GM12875 (cell line): ENCODE measurements around the gene RSBN1L.

Source experiments
- H3K4me3 ChIP-seq: one replicate; pipeline ENCODE4 v1.5.1; 2011; ENCODE audit warnings: low read depth, low read length, control low read depth
- TF ChIP-seq, protein P1 (sequence below): IDR thresholded peaks from 2 replicates; pipeline ENCODE4 v1.5.1; 2011; ENCODE audit warnings: low read depth, mild to moderate bottlenecking, control low read depth, inconsistent platforms, low read length, moderate library complexity, borderline replicate concordance; ENCODE audit not compliant: insufficient read depth

Gene RSBN1L

GRCh38 chr7:77735457-77735856 is 39.2 kb downstream of the RSBN1L start:
- no peak overlapping the region for H3K4me3 ChIP-seq
- TF ChIP-seq, protein P1, sequence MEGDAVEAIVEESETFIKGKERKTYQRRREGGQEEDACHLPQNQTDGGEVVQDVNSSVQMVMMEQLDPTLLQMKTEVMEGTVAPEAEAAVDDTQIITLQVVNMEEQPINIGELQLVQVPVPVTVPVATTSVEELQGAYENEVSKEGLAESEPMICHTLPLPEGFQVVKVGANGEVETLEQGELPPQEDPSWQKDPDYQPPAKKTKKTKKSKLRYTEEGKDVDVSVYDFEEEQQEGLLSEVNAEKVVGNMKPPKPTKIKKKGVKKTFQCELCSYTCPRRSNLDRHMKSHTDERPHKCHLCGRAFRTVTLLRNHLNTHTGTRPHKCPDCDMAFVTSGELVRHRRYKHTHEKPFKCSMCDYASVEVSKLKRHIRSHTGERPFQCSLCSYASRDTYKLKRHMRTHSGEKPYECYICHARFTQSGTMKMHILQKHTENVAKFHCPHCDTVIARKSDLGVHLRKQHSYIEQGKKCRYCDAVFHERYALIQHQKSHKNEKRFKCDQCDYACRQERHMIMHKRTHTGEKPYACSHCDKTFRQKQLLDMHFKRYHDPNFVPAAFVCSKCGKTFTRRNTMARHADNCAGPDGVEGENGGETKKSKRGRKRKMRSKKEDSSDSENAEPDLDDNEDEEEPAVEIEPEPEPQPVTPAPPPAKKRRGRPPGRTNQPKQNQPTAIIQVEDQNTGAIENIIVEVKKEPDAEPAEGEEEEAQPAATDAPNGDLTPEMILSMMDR = no peak

- no peak overlapping the region for H3K4me3 ChIP-seq
- TF ChIP-seq, protein P1 = no peak
Measured at GRCh38 chr7:77736991-77737390, 40.7 kb downstream of the RSBN1L start.

DNA sequence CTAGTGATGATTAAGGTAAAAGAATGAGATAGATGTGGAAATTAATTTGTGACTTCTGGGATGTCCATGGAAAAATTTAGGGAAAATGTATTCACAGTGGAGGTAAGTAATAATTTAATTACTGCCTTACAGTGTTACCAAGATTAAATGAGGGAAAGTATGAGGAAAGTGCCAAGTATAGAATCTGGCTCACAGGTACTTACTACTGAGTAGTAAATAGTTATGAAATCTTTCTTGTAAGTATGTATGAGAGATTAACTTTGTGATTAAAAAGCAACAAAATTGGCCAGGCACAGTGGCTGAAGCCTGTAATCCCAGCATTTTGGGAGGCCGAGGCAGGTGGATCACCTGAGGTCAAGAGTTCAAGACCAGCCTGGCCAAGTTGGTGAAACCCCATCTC is 42.1 kb downstream of the RSBN1L start:
- TF ChIP-seq, protein P1 = no peak
- no peak overlapping the region for H3K4me3 ChIP-seq

- TF ChIP-seq, protein P1 = no peak
- H3K4me3 ChIP-seq = no peak overlapping the region
Measured at GRCh38 chr7:77738871-77739270, 42.6 kb downstream of the RSBN1L start.

- TF ChIP-seq, protein P1 = no peak
Measured at GRCh38 chr7:77740257-77740656, 44.0 kb downstream of the RSBN1L start.

DNA sequence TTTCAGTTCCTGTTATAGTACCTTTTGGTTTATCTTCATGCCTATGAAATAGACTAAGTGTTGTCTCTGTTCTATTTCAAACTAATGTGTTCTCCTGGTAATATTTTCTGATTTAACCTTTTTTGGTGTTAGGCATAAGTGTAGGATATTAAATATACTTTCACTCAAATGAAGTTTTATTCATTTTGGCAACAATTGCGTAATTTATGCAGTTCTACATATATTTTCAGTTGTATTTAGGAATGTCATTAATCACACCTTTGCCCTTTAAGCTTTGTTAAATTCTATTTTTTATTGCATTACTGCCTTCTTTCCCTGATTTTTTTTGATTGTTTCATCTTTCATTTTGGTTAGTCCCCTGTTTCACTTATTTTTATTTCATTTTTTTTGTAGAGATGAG is 47.3 kb downstream of the RSBN1L start:
- TF ChIP-seq, protein P1 = no peak
- H3K4me3 ChIP-seq = no peak overlapping the region

More at GRCh38 chr7:77740257-77740656, 44.0 kb downstream of the RSBN1L start:
- no peak overlapping the region for H3K4me3 ChIP-seq

DNA sequence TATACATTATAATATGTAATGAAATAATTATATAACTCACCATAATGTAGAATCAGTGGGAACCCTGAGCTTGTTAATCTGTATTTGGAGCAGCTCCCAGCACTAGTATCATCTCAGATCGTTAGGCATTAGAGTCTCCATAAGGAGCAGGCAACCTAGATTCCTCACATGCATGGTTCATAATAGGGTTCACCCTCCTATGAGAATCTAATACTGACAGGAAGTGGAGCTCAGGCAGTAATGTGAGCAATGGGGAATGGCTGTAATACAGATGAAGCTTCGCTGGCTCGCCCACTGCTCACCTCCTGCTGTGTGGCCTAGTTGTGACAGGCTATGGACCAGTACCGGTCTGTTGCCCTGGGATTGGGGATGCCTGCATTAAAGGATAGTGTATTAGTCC is 49.5 kb downstream of the RSBN1L start:
- H3K4me3 ChIP-seq = no peak overlapping the region
- TF ChIP-seq, protein P1 = no peak
